IPS-15b (cell line): ENCODE measurements around the gene CPA3.

ENCODE experiments used
- H3K27me3 ChIP-seq: one replicate; pipeline ENCODE4 v1.6.1; 2013; ENCODE audit warnings: low read length; ENCODE audit not compliant: control insufficient read depth, insufficient read depth
- H3K36me3 ChIP-seq: one replicate; pipeline ENCODE4 v1.6.1; 2013; ENCODE audit warnings: low read length; ENCODE audit not compliant: control insufficient read depth, insufficient read depth
- H3K4me1 ChIP-seq: one replicate; pipeline ENCODE4 v1.6.1; 2013; ENCODE audit warnings: mild to moderate bottlenecking, low read length; ENCODE audit not compliant: control insufficient read depth, insufficient read depth
- H3K4me3 ChIP-seq: one replicate; pipeline ENCODE4 v1.5.1; 2013; ENCODE audit warnings: low read depth, low read length
- H3K9ac ChIP-seq: one replicate; pipeline ENCODE4 v1.6.1; 2013; ENCODE audit warnings: low read depth, mild to moderate bottlenecking, low read length
- H3K9me3 ChIP-seq: one replicate; pipeline ENCODE4 v1.6.1; 2013; ENCODE audit warnings: mild to moderate bottlenecking, low read length; ENCODE audit not compliant: control insufficient read depth, insufficient read depth

Gene CPA3

DNA sequence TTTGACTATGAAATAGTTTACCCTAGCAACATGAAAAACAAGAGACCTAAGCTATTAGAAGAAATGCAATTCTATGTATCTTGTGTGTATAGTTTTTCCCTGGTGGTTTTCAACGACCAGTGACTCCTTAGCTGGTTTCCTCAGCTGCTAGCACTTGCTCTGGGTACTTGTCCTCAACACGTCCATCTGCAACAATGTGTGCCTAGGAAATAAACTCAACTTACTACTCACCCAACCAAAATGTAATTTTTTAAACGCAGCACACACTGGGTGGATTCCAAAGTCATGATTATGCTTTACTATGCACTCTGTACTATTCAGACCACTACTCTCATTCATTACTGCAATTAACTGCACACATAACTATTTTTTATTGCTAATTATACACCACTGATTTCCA, 31.0 kb downstream of the CPA3 start:
- no peaks in the 10 kb centered on the region for H3K36me3 ChIP-seq
- H3K9ac ChIP-seq = no peak overlapping the region
- no peaks in the 10 kb centered on the region for H3K9me3 ChIP-seq
- H3K4me1 ChIP-seq = no peaks in the 10 kb centered on the region
- H3K27me3 ChIP-seq = no peaks in the 10 kb centered on the region
- H3K4me3 ChIP-seq = no peak overlapping the region

DNA sequence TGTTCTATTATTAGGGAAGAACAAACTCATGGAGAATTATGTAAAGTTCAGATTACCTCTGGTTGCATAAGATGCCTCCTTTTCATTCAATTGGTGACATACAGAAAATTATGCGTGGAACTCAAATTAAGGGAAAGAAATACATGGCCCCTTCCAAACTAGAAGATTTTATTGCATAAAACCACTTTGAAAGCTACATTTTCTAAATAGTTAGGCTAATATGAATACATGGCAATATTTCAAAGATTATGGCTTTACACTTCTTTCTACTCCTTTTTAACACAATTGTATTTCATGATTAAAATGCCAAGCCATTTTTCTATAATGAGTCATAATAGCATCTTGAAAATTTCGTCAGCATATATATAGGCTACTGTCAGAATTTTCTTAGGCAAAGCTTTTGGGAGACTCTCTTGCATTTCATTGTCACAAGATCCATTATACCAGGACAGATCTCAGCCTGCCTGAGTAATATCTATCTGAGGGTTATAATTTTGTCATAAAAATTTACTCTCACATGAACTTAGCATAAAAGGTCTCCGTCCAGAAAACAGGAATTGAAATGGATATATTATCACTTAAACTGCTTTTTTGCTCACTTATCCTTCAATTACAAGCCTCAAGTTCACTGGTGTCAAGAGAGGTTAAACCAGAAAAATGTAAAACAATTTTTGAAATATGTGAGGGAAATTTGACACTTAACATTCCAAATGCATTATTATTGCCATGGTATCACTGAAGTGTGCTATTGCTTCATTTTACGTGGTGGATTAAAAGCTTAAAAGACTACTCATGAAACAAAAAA, 37.1 kb downstream of the CPA3 start:
- H3K9me3 ChIP-seq = no peaks in the 10 kb centered on the region
- no peaks in the 10 kb centered on the region for H3K27me3 ChIP-seq
- no peaks in the 10 kb centered on the region for H3K4me1 ChIP-seq
- no peaks in the 10 kb centered on the region for H3K36me3 ChIP-seq
- no peak overlapping the region for H3K4me3 ChIP-seq
- no peak overlapping the region for H3K9ac ChIP-seq

DNA sequence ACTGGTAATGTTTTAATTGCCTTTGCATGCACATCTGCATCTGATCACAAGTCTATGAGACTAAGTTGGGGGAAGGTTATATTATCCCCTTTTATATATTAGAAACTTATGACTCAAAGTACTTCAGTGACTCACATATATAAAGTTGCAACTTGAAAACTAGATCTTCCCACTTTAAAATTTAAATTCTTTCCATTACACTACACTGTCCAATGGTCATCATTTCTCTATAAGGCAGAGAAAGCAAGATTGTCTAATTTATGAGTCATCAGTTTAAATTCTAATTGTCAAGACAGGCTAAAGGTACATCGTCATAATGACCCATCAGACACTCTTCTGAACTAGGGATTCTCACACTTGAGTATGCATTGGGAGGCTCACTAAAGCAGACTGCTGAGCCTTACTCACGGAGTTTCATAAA, 37.9 kb downstream of the CPA3 start:
- H3K4me1 ChIP-seq = no peaks in the 10 kb centered on the region
- no peak overlapping the region for H3K4me3 ChIP-seq
- H3K36me3 ChIP-seq = no peaks in the 10 kb centered on the region
- no peak overlapping the region for H3K9ac ChIP-seq
- H3K9me3 ChIP-seq = no peaks in the 10 kb centered on the region
- no peaks in the 10 kb centered on the region for H3K27me3 ChIP-seq

DNA sequence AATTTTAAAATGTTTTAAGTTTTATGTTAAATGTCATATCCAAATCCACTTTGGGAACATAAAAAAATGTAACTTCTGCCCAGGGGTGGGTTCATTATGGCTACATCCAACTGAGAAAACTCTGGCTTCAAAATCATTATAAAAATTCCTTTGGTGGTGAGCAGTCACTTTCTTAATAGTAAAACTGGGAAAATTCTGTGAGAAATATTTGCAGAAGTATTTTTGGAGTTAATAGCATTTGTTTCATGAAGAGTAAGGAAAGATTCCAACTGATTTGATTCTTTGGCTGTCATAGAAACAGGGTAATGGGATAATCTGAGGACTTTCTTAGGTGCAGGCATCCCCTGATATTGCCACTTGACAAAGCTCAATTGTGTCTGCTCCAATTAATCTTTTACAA, 38.8 kb downstream of the CPA3 start:
- H3K27me3 ChIP-seq = no peaks in the 10 kb centered on the region
- no peaks in the 10 kb centered on the region for H3K4me1 ChIP-seq
- no peak overlapping the region for H3K9ac ChIP-seq
- H3K36me3 ChIP-seq = no peaks in the 10 kb centered on the region
- H3K9me3 ChIP-seq = no peaks in the 10 kb centered on the region
- no peak overlapping the region for H3K4me3 ChIP-seq

DNA sequence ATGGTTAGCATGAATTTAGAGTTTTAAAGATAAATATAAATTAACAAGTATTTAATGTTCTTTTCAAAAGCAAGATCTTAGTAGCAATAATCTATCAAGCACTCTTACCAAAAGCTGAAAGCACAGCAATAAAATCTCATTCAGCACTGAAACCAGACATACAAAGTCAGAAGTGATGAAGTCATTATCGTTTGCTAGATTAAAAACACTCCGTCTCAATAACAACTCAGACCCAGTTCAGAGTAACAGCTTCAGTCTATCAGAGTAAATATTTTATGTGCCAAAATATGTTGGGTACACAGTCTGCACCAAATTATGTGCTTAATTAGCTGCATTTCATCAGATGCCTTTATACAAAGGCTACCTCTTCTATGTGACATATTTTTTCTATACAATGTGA, 41.6 kb downstream of the CPA3 start:
- H3K27me3 ChIP-seq = no peaks in the 10 kb centered on the region
- H3K4me1 ChIP-seq = peaks cover 4% of the 10 kb centered on the region
- H3K36me3 ChIP-seq = no peaks in the 10 kb centered on the region
- no peaks in the 10 kb centered on the region for H3K9me3 ChIP-seq
- H3K4me3 ChIP-seq = no peak overlapping the region
- no peak overlapping the region for H3K9ac ChIP-seq

DNA sequence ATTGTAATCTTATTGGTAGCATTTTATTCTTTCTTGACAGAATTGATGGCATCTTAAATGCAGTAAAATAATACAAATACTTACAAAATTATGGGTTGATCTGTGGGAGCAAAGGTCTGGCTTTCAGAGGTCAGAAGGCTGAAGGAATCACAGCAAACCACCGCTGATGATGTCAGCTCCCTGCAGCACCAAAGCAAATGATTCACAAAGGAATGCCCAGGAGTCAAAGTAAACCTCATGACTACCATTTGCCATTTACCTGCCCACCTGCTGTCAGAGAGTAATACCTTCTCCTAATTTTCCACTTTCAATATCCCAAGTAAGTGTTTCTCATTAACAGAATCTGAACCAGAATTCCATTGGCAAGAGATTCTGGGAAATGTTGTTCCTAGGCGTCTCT, 46.1 kb downstream of the CPA3 start:
- Histone ChIP-seq H3K27me3 (no peaks in the 10 kb centered on the region), H3K4me3 (no peak overlapping the region), H3K4me1 (peaks cover 4% of the 10 kb centered on the region), H3K9me3 (no peaks in the 10 kb centered on the region), H3K36me3 (no peaks in the 10 kb centered on the region), H3K9ac (no peak overlapping the region)

DNA sequence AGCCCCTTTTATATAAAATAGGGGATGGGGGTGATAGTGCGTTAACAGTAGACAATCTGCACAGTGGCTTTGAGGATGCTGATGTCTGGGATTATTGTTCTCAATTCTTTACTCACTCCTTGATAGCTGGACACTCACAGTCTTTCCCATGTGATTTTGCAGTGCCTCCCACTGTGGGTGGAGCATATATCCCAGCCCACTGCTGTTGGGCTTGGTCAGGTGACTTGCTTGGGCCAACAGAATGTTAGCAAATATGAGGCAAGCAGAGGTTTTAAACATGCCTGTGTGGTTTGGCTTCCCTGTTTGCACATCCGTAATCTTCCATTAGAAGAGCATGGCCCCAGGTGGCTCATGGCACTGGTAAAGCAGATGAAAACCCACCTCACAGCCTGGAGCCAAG, 46.5 kb downstream of the CPA3 start:
- Histone ChIP-seq H3K27me3 (no peaks in the 10 kb centered on the region), H3K9me3 (no peaks in the 10 kb centered on the region), H3K4me3 (no peak overlapping the region), H3K9ac (no peak overlapping the region), H3K4me1 (peaks cover 4% of the 10 kb centered on the region), H3K36me3 (no peaks in the 10 kb centered on the region)

DNA sequence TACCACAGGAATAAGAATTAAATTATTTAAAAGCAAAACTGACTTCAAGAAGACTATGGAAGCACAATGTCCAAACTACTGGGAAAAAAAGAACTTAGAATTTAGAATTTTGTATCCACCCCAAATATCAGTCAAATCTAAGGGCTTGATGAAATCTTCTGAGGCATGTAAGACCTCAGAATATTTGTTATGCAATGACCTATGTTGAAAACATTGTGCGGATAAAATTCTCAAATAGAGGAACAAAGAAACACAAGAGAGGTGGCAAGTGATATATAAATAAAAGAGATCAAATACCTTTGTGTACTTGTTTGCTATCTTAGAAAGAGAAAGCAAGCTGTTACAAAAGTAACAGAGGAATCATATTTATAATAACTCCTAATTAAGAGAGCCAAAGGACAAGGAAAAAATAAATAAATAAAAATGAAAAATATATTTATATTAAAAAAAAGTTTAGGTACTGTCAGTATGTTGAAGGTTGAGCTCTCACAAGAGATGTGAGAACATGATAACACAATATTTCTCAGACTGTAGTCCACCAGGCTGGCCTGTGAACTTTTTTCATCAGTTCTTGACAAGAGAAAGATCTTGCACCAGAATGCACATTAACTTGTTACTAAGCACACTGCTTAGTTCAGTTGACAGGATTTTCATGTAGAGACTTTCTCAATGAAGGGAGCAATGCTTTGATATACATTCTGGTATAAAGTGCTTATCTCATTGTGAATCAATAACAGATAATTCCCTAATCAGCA, 50.0 kb downstream of the CPA3 start:
- no peak overlapping the region for H3K9ac ChIP-seq
- peaks cover 4% of the 10 kb centered on the region for H3K4me1 ChIP-seq
- no peaks in the 10 kb centered on the region for H3K36me3 ChIP-seq
- no peaks in the 10 kb centered on the region for H3K27me3 ChIP-seq
- no peak overlapping the region for H3K4me3 ChIP-seq
- H3K9me3 ChIP-seq = no peaks in the 10 kb centered on the region

DNA sequence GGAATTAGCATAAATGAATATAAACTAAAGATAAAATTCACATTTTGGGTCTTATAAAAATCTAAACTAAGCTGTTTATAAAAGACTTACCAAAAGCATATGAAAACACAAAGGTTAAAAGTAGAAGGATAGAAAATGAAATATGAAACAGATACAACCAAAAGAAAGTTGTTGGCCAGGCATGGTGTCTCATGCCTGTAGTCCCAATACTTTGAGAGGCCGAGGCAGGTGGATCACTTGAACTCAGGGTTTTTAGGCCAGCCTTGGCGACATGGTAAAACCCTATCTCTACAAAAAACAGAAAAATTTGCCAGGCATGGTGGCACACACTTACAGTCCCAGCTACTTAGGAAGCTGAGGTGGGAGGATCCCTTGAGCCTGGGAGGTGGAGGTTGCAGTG, 51.0 kb downstream of the CPA3 start:
- H3K9me3 ChIP-seq = no peaks in the 10 kb centered on the region
- no peaks in the 10 kb centered on the region for H3K27me3 ChIP-seq
- H3K9ac ChIP-seq = no peak overlapping the region
- H3K4me3 ChIP-seq = no peak overlapping the region
- no peaks in the 10 kb centered on the region for H3K36me3 ChIP-seq
- H3K4me1 ChIP-seq = peaks cover 4% of the 10 kb centered on the region

DNA sequence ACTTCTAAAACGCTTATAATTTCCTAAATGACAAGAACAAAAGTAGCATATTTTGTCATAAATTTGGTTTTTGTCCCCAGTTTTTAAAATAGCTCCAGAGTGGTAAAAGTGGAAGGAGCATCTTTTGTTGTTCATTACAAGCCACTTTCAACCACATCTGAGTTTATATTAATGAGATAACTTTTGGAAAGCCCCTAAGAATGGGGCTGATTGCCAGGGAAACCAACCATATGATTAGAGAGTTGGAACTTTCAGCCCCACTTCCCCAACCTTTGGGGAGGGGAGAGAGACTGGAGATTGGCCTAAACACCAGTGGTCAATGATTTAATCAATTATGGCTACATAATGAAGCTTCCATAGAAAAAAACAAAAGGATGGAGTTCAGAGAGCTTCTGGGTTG, 57.4 kb downstream of the CPA3 start:
- Histone ChIP-seq H3K9ac (no peak overlapping the region), H3K4me1 (no peaks in the 10 kb centered on the region), H3K9me3 (no peaks in the 10 kb centered on the region), H3K36me3 (no peaks in the 10 kb centered on the region), H3K27me3 (no peaks in the 10 kb centered on the region), H3K4me3 (no peak overlapping the region)

DNA sequence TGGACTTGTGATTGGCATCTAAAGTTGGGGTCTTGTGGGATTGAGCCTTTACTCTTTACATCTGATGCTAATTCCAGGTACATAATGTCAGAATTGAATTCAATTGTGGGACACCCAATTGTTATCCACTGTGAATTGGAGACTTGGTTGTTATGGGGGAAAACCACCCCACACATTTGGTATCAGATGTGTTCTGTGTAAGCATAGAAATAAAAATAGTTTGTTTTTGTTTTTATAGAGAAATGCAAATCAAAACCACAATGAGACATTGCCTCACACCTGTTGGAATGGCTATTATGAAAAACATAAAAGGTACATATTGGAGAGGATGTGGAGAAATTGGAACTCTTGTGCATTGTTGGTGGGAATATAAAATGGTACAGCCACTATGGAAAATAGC, 58.5 kb downstream of the CPA3 start:
- Histone ChIP-seq H3K9me3 (no peaks in the 10 kb centered on the region), H3K4me3 (no peak overlapping the region), H3K27me3 (no peaks in the 10 kb centered on the region), H3K9ac (no peak overlapping the region), H3K4me1 (no peaks in the 10 kb centered on the region), H3K36me3 (no peaks in the 10 kb centered on the region)

DNA sequence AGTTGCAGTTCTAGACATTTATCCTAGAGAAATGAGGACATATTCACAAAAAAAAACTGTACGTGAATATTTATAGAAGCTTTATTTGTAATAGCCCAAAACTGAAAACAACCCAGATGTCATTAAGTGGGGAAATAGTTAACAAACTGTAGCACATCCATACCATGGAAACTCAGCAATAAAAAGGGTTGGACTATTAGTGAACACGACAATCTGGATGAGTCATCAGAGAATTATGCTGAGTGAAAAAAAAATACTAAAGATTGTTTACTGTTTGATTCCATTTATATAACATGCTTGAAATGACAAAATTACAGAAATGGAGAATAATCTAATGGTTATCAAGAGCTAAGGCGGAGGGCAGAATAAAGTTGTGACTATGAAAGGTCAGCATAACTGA, 59.5 kb downstream of the CPA3 start:
- Histone ChIP-seq H3K9ac (no peak overlapping the region), H3K36me3 (no peaks in the 10 kb centered on the region), H3K4me1 (no peaks in the 10 kb centered on the region), H3K27me3 (no peaks in the 10 kb centered on the region), H3K9me3 (no peaks in the 10 kb centered on the region), H3K4me3 (no peak overlapping the region)
